Fibroblast of skin of left quadriceps (primary cell): ENCODE measurements around the gene ANKRD30BL.
A peak's percentile ranks its signal among the peaks of the same experiment; 100 is the strongest.
"Not testable (repeated sequence)": the region's sequence is repeated elsewhere in the genome, so short reads cannot be mapped to it uniquely, and the experiment has no call there.

Source experiments
- DNase-seq, 2 experiments: peaks; one replicate each; pipeline ENCODE4 v3.0.0-alpha.2; 2013; ENCODE audit warnings: low read depth in 2 of 2

ANKRD30BL gene

GRCh38 chr2:132161161-132162124 is at the start of gene ANKRD30BL:
ANKRD30BL (minus strand) TSS chr2:132161952; CDS start chr2:132161705, 247 bp downstream.
- DNase-seq: not testable (repeated sequence)

DNA sequence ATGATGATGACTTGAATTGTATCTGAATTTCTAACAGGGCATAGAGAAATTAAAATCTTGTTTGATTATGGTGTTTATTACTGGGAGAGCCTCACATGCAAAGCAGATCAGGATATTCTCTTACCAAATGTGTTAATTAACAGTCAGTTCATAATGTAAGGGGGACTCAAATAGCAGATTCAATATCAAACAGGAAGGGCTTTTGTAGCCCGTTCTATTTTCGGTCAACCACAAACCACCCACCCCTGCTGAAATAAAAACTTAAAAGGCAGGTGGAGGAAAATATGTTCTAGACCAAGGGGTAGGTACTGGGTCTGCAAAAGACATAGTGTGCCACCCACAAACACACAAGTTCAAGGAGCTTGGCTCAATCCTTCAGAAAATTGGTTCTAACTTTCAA is 41.1 kb upstream of the ANKRD30BL start:
- DNase-seq: not testable (repeated sequence)

DNA sequence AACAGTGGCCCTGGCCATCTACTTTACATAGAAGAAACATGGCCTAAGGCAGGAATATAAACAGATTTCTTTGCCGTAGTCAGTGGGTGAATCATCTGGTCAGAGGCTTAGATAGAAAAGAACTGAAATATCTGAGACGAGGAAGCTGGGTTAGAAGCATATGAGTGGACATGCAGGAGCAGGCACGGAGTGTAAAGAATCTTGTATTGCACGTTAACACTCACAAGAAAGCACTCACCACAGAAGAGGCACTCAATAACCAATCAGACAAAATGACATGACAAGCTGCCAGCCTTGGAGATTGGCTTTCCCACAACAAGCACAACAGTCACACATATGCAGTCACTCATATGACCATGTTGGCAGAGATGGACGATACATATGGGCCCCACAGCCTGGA is 31.1 kb upstream of the ANKRD30BL start:
- DNase-seq: not testable (repeated sequence)

DNA sequence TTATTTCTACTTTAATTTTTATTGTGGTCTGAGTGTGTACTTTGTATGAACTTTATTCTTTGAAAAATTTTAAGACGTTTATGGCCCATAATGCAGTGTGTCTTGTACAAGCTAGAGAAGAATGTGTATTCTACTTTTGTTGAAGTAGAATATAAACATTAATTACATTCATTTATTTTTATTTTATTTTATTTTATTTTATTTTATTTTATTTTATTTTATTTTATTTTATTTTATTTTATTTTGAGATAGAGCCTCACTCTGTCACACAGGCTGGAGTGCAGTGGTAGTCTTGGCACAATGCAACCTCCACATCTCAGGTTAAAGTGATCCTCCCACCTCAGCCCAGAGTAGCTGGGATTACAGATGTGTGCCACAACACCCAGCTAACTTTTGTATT is 5.3 kb upstream of the ANKRD30BL start:
- DNase-seq: not testable (repeated sequence)

- not testable (repeated sequence) for DNase-seq
Observed at GRCh38 chr2:132162125-132162660, 441 bp upstream of the ANKRD30BL start.

DNA sequence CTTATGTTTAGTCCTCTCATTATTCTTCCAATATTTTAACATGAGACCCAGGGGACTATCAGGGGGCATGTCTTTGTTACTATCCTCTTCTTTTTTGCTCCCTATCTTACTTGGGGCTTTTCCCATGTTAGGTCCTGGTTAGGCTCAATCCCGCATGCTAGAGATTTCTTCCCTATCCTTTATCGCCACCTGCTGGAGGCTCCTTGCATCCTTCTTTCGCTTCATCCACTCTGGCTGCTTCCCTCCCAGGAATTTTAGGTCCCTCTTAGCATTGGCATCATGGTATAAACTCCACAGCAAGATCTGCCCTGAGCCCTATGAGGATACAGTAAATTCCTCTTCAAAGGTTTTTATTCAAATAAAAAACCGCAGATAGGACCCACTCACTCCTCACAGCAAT is 15.0 kb downstream of the ANKRD30BL start:
- peak; percentile 10 to 20 for DNase-seq
